Pancreas (tissue), 10 donors: ENCODE measurements around the gene MYLK. TPM values are rescaled to one million over a fixed set of nuclear protein-coding genes. Genes with fewer than 3 reads are reported as not detected.

Experiments used
- ATAC-seq, 4 donors: fragments of 200-7000 bp; cut with Tn5 transposase; one replicate each; pipeline versions ENCODE4 v1.8.0 to v1.9.1; 2020; ENCODE audit warnings: mild to moderate bottlenecking in 4 of 4, moderate library complexity in 4 of 4
- DNase-seq, 6 donors: peaks; one replicate each; pipeline ENCODE4 v3.0.0-alpha.2; 2020
- FAIRE-seq: peaks from 2 replicates; lab custom pipeline; 2012; peaks lifted over from hg19 to GRCh38; lab: Jason Lieb, UNC
- H3K27ac ChIP-seq, 4 donors: fragments of 200-600 bp; sonication (generic); 1 replicate in 3 of 4; 2 replicates in 1 of 4; pipeline versions ENCODE4 v1.5.0 to v1.8.0; 2020
- H3K27me3 ChIP-seq, 4 donors: fragments of 200-600 bp; one replicate each; pipeline ENCODE4 v1.8.0; 2021
- H3K36me3 ChIP-seq, 3 donors: fragments of 200-600 bp; sonication (generic) in 1 of 3; one replicate each; pipeline versions ENCODE4 v1.5.0 to v1.8.0; 2020 to 2021
- H3K4me1 ChIP-seq, 3 donors: fragments of 200-600 bp; one replicate each; pipeline ENCODE4 v1.8.0; 2021
- H3K4me3 ChIP-seq, 4 donors: fragments of 200-600 bp; sonication (generic) in 2 of 4; one replicate each; pipeline versions ENCODE4 v1.5.0 to v1.8.0; 2020 to 2021
- H3K9me3 ChIP-seq, 4 donors: fragments of 200-600 bp; one replicate each; pipeline ENCODE4 v1.8.0; 2021
- WGBS, 2 donors: extraction: QIAGEN DNeasy Blood & Tissue Kit; methylation state at CpG; one replicate each; pipeline ENCODE4 v1.1.7; 2013; 5-methylcytosine and 5-hydroxymethylcytosine counted together
- intact Hi-C, 3 donors: fragments of 100-400 bp; cut with DNase I; formaldehyde crosslinking; loops; one replicate each; pipeline versions ENCODE4 v1.11.1 to v1.14.2; 2022
- polyA plus RNA-seq, 2 donors: library from polyadenylated mRNA; stranded (reverse); fragments of 200-250 nt; gene quantifications; one replicate each; pipeline ENCODE4 v1.2.3, GENCODE V29; 2013
- total RNA-seq, 6 donors: library from RNA; stranded (reverse); fragmentation: NEBNext Ultra II Directional in 4 of 6; extraction: Animal tissue kit (Norgen Biotek cat#: 25700) in 4 of 6; gene quantifications; one replicate each; pipeline versions ENCODE4 v1.2.1 to v1.2.4, GENCODE V29; 2021 to 2023
- TF ChIP-seq, protein P1 (sequence below), 4 donors: fragments of 200-600 bp; sonication (generic) in 3 of 4; IDR thresholded peaks; one replicate each; pipeline versions ENCODE4 v1.5.0 to v1.8.0; 2021; ENCODE audit warnings: antibody characterized with exemption in 4 of 4
- donor health status: healthy with polysubstance abuse.
- donor health status: DM: no; HTN: no; CAD: no; lungs with moderate emphysema.
- donor health status: DM: no; HTN: no; CAD: no.
- donor health status: control.
- donor health status: control.
- donor health status: Bipolar disorder and iron deficiency.
- donor health status: DM: yes; HTN: yes; CAD: no.
- donor health status: DM: no; HTN: no; CAD: no.
- donor health status: DM: no; HTN: no; CAD: no.
- donor health status: DM: yes; HTN: yes; CAD: no.

MYLK gene
- total and polyA plus RNA-seq, 8 donors, result 3.1 to 12.0 (median 6.7) TPM

DNA sequence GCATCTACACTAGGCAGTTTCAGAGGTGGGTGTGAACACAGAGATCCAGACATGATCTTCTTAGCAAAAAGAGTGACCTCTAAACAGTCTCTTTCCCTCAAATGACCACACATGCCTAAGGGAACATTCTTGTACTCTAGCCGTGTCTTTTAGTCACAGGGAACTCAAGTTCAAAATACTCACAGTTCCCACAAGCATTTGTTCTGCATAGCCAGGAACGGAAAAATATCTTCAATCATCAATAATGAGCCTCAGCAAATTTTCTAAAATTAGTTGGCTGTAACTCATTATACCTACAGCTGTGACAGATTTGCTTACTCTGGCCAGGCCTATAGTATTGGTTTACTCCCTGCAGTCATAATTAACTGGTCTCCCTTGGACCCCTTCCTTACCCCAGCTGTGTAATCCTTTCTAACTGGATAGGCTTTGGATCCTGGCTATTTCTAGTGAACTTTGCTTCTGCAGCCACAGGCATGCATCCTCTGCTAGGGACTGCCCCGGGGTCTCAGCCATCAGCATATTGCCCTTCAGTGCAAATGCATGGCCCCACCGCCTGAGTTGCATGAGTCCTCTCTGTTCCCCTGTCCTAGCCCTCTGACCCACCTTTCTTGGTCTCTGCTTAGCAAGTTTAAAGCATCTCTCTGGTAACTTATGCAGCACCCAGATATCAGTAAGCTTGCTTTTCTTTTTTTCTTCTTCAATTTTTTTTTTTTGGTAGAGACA lies 243.2 kb downstream of the MYLK start:
- Histone ChIP-seq H3K4me1 (peaks cover 0 to 6% (median 4%) of the 10 kb centered on the region in 3 donors), H3K9me3 (no peaks in the 10 kb centered on the region), H3K36me3 (no peaks in the 10 kb centered on the region), H3K27ac (no peak overlapping the region), H3K4me3 (no peak overlapping the region), H3K27me3 (no peaks in the 10 kb centered on the region)
- TF ChIP-seq, protein P1, sequence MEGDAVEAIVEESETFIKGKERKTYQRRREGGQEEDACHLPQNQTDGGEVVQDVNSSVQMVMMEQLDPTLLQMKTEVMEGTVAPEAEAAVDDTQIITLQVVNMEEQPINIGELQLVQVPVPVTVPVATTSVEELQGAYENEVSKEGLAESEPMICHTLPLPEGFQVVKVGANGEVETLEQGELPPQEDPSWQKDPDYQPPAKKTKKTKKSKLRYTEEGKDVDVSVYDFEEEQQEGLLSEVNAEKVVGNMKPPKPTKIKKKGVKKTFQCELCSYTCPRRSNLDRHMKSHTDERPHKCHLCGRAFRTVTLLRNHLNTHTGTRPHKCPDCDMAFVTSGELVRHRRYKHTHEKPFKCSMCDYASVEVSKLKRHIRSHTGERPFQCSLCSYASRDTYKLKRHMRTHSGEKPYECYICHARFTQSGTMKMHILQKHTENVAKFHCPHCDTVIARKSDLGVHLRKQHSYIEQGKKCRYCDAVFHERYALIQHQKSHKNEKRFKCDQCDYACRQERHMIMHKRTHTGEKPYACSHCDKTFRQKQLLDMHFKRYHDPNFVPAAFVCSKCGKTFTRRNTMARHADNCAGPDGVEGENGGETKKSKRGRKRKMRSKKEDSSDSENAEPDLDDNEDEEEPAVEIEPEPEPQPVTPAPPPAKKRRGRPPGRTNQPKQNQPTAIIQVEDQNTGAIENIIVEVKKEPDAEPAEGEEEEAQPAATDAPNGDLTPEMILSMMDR (IDR thresholded peaks at IDR 0.05), result no peak
- FAIRE-seq, result no peak
- intact Hi-C loops, result no loop called here
- WGBS, 2 donors, result 82 to 83% methylated on average over 4 of the region's 4 CpGs
- no peak for DNase-seq
- ATAC-seq, result no peak

DNA sequence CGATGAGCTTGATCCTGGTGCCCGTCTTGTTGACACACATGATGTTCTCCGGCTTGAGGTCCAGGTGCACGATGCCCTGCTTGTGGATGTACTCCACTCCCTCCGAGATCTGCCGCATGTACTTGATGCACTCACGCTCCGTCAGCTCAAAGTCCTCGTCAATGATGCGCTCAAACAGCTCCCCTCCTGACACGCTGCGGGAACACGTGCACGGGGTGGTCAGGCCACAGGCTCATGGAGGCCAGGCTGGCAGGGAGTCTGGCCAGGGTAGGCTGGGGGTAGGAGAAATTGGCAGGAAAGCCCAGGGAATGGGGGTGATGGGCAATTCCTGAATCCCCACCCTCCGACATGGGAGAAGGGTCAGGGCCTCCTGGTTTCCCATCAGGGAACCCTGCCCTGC lies 243.8 kb downstream of the MYLK start:
- Histone ChIP-seq H3K36me3 (no peaks in the 10 kb centered on the region), H3K4me3 (no peak overlapping the region), H3K27me3 (no peaks in the 10 kb centered on the region), H3K9me3 (no peaks in the 10 kb centered on the region), H3K27ac (no peak overlapping the region), H3K4me1 (peaks cover under 1 to 10% (median 6%) of the 10 kb centered on the region in 3 donors)
- FAIRE-seq (no peak), ATAC-seq (no peak), DNase-seq (no peak)
- TF ChIP-seq, protein P1 (IDR thresholded peaks at IDR 0.05), result no peak
- 95 to 96% methylated on average over 15 of the region's 15 CpGs for WGBS, 2 donors
- intact Hi-C loops, result no loop called here

DNA sequence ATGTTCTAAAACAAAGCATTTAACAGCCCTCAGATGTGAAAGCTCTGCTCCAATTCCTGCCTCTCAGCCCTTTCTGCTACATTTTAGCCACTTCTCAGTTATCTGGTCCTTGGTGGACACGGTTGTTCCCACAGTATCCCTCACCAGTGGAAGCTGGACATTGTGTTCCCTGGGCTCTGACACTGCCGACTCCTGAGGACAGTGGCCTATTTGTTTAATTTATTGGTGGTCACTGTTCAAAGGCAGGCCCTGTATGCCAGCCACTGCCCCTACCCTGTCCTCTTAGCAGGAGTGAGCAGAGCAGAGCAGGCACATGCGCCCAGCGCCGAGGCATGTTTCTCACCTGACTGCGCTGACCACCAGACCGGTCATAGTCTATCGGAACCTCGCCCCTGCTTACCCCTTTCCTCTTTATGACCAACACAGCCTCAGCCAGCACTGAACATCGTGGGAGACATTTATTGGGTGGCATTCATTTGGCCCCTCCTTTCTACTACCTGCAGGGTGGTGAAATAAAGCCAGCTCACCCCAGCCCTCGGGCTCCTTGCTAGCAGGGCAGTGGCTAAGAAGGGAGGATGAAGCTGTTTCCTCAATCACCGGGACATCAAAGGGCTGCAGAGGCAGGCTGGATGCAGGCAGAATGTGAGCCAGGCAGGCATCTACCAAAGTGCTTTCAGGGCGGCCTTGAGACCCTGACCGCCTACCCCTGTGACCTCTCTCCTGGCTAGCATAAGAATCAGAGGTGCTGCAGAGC lies 245.0 kb downstream of the MYLK start:
- FAIRE-seq (no peak), DNase-seq (no peak), ATAC-seq (no peak)
- no peaks in the 10 kb centered on the region for H3K27me3 ChIP-seq
- H3K4me3 ChIP-seq, result no peak overlapping the region
- WGBS, 2 donors, result 88 to 90% methylated on average over 14 of the region's 14 CpGs
- H3K9me3 ChIP-seq, result no peaks in the 10 kb centered on the region
- H3K4me1 ChIP-seq, result peaks cover 3 to 10% (median 6%) of the 10 kb centered on the region in 3 donors
- TF ChIP-seq, protein P1 (IDR thresholded peaks at IDR 0.05), result no peak
- intact Hi-C loops, result no loop called here
- H3K36me3 ChIP-seq, result no peaks in the 10 kb centered on the region
- H3K27ac ChIP-seq, result no peak overlapping the region

DNA sequence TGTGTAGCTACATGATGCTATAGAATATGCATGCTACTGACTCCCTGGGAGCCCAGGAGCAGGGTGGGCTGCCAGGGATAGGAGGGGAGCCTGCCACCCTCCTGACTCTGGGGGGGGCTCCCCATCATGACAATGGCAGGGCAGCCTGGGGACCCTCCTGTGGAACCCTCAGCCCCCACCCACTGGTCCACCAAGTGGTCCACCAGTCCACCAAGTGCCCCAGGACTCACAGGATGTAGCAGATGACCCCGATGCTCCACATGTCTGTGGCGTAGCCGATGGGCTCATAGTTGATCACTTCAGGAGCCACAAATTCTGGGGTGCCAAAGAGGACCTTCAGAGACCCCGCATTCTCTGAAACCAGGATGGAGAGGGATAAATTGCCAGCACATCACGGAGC lies 246.3 kb downstream of the MYLK start:
- FAIRE-seq, result no peak
- ATAC-seq, result no peak
- TF ChIP-seq, protein P1 (IDR thresholded peaks at IDR 0.05), result no peak
- no peaks in the 10 kb centered on the region for H3K27me3 ChIP-seq
- H3K9me3 ChIP-seq, result no peaks in the 10 kb centered on the region
- H3K4me1 ChIP-seq, result peaks cover 8 to 17% (median 14%) of the 10 kb centered on the region in 3 donors
- WGBS, 2 donors, result 91 to 93% methylated on average over 5 of the region's 5 CpGs
- H3K4me3 ChIP-seq, result no peak overlapping the region
- intact Hi-C loops, result no loop called here
- DNase-seq, result no peak
- no peaks in the 10 kb centered on the region for H3K36me3 ChIP-seq
- H3K27ac ChIP-seq, result no peak overlapping the region
